Renal cortical epithelial cell (primary cell): ENCODE data around the gene CCRL2. TPM values are rescaled to one million over a fixed set of nuclear protein-coding genes. Genes with fewer than 3 reads are reported as not detected.
A peak's percentile ranks its signal among the peaks of the same experiment; 100 is the strongest.

Experiments
- DNase-seq: peaks from one replicate; pipeline ENCODE4 v3.0.0-alpha.2; 2011; ENCODE audit warnings: low read depth
- total RNA-seq: library from RNA; depleted of rRNA; stranded (reverse); fragments of >200 nt; gene quantifications from 2 replicates; pipeline ENCODE4 v1.2.3, GENCODE V29; 2014

CCRL2 gene, protein sequence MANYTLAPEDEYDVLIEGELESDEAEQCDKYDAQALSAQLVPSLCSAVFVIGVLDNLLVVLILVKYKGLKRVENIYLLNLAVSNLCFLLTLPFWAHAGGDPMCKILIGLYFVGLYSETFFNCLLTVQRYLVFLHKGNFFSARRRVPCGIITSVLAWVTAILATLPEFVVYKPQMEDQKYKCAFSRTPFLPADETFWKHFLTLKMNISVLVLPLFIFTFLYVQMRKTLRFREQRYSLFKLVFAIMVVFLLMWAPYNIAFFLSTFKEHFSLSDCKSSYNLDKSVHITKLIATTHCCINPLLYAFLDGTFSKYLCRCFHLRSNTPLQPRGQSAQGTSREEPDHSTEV
- not detected in 2 replicates for total RNA-seq

DNA sequence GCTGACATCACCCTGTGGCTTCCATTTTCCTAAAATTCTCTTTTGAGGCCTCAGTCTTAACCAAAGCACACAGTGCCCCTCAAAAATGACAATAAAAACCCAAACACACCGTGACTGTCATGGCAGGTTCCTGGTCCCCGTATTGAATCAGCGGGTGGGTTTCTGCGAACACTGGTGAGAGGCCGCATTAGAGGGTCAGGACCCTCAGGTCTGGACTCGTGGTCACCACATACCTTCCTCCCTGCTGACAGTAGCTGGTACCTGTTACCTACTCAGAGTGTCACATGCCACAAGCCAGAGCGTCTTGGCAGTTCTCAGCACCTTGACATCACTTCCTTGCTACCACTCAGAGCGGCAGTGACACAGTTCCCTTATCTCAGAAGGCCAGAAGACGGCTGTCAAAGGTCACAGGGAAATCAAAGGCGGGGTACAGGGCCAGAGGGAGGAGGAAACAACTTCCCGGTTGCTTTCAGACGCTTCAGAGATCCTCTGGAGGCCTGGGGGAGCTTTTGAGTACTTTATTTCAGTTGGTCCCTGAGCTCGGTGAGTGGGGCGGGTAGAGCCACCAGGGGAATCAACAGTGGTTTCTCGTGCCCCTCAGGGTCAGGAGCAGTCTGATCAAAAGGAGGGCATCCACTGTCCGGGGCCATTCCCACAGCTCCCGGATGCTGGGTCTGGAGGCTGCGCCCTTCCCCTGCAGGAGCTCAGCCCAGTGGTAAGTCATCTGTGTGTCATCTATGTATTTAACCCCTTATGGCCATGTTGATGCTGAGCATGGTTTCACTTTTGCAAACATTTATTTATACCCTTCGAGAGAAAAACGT, at the start of gene CCRL2, which contains the start of gene CCR5AS:
CCRL2 (plus strand) TSS at position 472 of the 824 bp plus-strand sequence. CDS start 821 bp downstream, outside the sequence.
CCR5AS (minus strand) TSS at position 279 of the 824 bp plus-strand sequence.
- no peak for DNase-seq

DNA sequence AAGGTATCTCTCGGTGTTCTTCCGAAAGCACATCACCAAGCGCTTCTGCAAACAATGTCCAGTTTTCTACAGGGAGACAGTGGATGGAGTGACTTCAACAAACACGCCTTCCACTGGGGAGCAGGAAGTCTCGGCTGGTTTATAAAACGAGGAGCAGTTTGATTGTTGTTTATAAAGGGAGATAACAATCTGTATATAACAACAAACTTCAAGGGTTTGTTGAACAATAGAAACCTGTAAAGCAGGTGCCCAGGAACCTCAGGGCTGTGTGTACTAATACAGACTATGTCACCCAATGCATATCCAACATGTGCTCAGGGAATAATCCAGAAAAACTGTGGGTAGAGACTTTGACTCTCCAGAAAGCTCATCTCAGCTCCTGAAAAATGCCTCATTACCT, 48.6 kb upstream of the CCRL2 start:
- no peak for DNase-seq

DNA sequence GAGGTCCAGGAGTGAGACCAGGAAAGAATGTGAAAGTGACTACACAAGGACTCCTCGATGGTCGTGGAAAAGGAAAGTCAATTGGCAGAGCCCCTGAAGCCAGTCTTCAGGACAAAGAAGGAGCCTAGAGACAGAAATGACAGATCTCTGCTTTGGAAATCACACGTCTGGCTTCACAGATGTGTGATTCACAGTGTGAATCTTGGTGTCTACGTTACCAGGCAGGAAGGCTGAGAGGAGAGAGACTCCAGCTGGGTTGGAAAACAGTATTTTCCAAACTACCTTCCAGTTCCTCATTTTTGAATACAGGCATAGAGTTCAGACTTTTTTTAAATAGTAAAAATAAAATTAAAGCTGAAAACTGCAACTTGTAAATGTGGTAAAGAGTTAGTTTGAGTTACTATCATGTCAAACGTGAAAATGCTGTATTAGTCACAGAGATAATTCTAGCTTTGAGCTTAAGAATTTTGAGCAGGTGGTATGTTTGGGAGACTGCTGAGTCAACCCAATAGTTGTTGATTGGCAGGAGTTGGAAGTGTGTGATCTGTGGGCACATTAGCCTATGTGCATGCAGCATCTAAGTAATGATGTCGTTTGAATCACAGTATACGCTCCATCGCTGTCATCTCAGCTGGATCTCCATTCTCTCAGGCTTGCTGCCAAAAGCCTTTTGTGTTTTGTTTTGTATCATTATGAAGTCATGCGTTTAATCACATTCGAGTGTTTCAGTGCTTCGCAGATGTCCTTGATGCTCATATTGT, 47.1 kb upstream of the CCRL2 start:
- DNase-seq = peak; percentile 23

DNA sequence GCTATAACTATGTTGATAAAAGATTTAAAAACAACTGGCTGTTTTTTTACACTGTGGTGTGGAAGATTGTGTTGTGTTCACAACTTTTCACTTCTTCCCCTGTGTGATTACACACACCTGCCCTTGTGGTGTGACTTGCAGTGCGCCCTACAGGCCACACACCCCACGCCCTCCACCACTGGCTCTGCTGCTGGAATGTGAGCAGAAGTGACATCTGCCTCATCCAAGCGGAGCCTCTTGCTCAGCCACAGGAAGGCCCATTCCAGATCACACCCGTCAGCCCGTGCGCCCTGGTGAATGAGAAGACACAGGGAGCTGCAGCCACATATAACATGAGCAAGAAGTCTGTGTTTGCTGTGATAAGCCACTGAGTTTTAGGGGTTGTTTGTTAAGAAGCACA, 46.2 kb upstream of the CCRL2 start:
- DNase-seq = no peak

DNA sequence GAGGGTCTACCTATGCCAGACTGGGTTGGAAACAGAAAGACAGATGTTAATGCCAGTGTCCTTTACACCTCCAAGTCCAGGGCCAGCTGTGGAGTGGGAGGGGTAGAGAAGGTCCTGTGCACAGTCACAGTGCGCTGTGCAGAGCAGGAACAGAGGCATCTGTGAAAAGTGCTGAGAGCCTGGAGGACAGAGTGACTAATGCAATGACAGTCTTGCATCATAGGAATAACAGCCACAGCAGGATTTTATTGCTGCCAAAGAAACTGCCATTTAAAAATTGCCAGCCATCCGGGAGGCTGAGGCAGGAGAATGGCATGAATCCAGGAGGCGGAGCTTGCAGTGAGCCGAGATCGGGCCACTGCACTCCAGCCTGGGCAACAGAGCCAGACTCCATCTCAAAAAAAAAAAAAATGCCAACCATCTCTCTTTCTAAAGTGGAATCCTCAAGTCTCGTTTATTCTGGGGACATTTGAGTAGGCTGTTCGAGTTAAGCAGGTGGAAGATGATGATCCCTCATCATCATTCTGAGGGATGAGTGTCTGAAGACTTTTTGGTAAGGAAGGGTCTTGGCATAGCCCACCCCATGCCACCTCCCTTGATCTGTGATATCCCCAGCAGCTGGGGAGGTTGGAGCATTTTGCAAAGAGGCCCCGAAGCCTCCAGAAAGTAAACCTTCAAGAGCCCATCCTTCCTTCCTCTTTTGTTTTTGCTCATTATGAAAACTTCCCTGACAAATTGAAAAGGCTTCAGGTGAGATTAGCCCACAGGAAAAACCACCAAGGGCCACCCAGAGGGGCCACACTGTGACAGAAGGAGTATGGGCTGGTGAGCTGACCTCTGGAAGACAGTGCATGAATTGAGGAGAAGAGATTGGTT, 45.4 kb upstream of the CCRL2 start:
- peak; percentile 53 for DNase-seq

DNA sequence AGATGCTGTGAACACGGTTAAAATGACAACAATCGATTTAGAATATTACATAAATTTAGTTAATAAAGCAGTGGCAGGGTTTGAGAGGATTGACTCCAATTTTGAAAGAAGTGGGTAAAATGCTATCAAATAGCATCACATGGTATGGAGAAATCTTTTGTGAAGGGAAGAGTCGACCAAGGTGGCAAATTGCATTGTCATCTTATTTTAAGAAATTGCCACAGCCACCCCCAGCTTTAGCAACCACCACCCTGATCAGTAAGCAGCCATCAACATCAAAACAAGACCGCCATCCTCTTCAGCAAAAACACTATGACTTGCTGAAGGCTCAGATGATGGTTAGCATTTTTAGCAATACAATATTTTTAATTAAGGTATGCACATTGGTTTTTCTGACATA, 42.0 kb upstream of the CCRL2 start:
- DNase-seq = no peak

DNA sequence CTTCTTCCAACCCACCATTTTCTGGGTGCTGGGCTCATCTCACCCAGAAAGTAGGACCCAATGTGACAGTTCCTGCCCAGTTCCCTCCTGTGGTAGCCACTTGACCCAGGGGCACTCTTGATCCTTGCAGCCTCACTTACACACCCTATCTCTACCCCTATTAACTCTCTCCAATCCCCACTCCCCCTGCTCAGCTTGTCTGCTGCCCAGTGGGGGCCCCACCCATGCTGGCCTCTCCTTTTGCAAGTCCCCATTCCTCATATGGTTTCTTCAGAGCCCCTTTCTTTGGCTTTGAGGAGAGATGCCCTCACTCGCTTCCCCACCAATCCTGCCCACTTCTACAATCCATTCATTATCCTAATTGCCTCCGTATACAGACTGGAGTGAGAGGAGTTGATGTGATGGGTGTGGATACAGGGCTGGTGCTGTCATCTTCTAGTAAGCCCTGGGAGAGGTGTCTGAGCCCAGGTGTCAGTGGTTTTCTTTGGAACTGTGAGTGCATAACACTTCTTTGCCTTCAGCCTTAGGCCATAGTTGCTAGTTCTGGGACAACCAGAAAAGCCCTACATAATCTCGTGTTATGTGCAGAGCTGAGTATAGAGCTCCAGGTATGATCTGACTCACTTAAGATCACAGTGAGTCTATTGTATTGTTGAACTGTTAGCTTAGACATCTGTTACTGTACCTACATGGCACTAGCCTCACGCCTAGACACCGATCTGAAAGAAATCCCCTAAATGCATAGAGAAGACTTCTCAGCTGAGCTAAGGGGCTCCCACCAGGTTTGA, 41.1 kb upstream of the CCRL2 start:
- DNase-seq = no peak

DNA sequence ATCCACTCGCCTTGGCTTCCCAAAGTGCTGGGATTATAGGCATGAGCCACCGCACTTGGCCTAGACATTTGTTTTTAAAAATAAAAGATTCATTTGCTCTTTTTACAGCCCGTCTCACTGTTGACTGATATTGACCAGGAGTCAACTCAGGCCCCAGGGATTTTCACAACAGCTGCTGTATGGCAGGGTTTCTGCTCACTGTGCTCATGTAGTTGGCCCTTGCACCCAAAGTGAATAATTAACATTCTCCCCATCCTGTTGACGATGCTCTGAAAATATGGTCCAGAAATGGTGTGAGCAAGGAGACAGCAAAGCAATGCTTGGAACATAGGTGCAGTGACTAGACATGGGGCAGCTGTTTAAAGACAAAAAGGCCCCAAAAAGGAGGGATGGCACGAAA, 39.2 kb upstream of the CCRL2 start:
- no peak for DNase-seq

DNA sequence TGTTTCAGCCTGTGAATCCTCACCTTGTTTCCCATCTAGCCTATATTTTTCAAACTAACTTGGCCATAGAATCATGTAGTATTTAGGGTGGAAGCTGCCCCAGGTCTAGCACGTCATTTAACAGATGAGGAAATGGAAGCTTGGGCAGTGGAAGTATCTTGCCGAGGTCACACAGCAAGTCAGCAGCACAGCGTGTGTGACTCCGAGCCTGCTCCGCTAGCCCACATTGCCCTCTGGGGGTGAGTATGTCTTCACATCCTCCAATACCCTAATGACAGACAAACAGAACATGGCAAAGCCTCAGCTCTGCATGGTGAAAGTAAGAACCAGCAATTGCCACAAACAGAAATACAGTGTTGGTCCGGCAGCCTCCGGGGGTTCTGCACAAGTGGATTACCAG, 38.5 kb upstream of the CCRL2 start:
- no peak for DNase-seq

DNA sequence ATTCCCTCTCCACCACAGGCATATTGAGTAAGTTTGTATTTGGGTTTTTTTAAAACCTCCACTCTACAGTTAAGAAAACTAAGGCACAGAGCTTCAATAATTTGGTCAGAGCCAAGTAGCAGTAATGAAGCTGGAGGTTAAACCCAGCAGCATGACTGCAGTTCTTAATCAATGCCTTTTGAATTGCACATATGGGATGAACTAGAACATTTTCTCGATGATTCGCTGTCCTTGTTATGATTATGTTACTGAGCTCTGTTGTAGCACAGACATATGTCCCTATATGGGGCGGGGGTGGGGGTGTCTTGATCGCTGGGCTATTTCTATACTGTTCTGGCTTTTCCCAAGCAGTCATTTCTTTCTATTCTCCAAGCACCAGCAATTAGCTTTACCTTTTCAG, 37.9 kb upstream of the CCRL2 start:
- DNase-seq = no peak

DNA sequence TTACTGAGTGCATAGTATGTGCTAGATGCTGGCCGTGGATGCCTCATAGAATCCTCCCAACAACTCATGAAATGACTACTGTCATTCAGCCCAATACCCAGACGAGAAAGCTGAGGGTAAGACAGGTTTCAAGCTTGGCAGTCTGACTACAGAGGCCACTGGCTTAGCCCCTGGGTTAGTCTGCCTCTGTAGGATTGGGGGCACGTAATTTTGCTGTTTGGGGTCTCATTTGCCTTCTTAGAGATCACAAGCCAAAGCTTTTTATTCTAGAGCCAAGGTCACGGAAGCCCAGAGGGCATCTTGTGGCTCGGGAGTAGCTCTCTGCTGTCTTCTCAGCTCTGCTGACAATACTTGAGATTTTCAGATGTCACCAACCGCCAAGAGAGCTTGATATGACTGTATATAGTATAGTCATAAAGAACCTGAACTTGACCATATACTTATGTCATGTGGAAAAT, 37.4 kb upstream of the CCRL2 start:
- DNase-seq = no peak

DNA sequence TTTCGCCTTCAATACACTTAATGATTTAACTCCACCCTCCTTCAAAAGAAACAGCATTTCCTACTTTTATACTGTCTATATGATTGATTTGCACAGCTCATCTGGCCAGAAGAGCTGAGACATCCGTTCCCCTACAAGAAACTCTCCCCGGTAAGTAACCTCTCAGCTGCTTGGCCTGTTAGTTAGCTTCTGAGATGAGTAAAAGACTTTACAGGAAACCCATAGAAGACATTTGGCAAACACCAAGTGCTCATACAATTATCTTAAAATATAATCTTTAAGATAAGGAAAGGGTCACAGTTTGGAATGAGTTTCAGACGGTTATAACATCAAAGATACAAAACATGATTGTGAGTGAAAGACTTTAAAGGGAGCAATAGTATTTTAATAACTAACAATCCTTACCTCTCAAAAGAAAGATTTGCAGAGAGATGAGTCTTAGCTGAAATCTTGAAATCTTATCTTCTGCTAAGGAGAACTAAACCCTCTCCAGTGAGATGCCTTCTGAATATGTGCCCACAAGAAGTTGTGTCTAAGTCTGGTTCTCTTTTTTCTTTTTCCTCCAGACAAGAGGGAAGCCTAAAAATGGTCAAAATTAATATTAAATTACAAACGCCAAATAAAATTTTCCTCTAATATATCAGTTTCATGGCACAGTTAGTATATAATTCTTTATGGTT, 36.1 kb upstream of the CCRL2 start, which contains the start of gene CCR5:
CCR5 (plus strand) TSS at position 108 of the 680 bp plus-strand sequence. CDS start 1,957 bp downstream, outside the sequence.
- no peak for DNase-seq

DNA sequence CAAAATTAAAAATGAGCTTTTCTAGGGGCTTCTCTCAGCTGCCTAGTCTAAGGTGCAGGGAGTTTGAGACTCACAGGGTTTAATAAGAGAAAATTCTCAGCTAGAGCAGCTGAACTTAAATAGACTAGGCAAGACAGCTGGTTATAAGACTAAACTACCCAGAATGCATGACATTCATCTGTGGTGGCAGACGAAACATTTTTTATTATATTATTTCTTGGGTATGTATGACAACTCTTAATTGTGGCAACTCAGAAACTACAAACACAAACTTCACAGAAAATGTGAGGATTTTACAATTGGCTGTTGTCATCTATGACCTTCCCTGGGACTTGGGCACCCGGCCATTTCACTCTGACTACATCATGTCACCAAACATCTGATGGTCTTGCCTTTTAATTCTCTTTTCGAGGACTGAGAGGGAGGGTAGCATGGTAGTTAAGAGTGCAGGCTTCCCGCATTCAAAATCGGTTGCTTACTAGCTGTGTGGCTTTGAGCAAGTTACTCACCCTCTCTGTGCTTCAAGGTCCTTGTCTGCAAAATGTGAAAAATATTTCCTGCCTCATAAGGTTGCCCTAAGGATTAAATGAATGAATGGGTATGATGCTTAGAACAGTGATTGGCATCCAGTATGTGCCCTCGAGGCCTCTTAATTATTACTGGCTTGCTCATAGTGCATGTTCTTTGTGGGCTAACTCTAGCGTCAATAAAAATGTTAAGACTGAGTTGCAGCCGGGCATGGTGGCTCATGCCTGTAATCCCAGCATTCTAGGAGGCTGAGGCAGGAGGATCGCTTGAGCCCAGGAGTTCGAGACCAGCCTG, 35.3 kb upstream of the CCRL2 start:
- DNase-seq = no peak

DNA sequence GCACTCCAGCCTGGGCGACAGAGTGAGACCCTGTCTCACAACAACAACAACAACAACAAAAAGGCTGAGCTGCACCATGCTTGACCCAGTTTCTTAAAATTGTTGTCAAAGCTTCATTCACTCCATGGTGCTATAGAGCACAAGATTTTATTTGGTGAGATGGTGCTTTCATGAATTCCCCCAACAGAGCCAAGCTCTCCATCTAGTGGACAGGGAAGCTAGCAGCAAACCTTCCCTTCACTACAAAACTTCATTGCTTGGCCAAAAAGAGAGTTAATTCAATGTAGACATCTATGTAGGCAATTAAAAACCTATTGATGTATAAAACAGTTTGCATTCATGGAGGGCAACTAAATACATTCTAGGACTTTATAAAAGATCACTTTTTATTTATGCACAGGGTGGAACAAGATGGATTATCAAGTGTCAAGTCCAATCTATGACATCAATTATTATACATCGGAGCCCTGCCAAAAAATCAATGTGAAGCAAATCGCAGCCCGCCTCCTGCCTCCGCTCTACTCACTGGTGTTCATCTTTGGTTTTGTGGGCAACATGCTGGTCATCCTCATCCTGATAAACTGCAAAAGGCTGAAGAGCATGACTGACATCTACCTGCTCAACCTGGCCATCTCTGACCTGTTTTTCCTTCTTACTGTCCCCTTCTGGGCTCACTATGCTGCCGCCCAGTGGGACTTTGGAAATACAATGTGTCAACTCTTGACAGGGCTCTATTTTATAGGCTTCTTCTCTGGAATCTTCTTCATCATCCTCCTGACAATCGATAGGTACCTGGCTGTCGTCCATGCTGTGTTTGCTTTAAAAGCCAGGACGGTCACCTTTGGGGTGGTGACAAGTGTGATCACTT, 34.3 kb upstream of the CCRL2 start:
- DNase-seq = peak; percentile 21

DNA sequence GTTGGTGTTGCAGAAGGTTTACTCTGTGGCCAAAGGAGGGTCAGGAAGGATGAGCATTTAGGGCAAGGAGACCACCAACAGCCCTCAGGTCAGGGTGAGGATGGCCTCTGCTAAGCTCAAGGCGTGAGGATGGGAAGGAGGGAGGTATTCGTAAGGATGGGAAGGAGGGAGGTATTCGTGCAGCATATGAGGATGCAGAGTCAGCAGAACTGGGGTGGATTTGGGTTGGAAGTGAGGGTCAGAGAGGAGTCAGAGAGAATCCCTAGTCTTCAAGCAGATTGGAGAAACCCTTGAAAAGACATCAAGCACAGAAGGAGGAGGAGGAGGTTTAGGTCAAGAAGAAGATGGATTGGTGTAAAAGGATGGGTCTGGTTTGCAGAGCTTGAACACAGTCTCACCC, 32.3 kb upstream of the CCRL2 start:
- DNase-seq = no peak

DNA sequence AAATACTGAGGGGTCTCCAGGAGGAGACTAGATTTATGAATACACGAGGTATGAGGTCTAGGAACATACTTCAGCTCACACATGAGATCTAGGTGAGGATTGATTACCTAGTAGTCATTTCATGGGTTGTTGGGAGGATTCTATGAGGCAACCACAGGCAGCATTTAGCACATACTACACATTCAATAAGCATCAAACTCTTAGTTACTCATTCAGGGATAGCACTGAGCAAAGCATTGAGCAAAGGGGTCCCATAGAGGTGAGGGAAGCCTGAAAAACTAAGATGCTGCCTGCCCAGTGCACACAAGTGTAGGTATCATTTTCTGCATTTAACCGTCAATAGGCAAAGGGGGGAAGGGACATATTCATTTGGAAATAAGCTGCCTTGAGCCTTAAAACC, 31.8 kb upstream of the CCRL2 start:
- DNase-seq = no peak

DNA sequence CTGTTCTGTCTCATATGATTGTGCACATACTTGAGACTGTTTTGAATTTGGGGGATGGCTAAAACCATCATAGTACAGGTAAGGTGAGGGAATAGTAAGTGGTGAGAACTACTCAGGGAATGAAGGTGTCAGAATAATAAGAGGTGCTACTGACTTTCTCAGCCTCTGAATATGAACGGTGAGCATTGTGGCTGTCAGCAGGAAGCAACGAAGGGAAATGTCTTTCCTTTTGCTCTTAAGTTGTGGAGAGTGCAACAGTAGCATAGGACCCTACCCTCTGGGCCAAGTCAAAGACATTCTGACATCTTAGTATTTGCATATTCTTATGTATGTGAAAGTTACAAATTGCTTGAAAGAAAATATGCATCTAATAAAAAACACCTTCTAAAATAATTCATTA, 31.2 kb upstream of the CCRL2 start:
- no peak for DNase-seq

DNA sequence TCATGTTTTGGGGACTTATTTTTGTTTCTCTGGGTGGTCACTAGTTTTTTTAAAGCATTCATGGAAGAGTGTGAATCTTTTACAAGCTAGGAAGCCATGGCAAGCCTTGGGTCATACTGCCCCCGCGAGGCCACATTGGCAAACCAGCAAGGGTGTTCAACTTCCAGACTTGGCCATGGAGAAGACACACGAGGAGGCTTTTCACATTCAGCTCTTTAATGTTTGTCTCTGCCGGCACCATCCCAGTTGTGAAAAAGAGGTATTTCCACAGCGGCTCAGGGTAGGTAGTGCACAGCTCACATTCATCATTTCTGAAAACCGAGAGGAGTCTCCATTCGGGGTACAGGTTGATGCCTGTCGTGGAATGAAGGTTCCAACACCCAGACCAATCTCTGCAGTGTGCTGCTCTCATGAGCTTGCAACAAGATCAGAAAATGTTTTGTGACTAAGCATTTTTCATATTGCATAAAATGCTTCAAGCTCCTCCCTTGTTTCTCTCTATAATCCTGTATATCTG, 28.6 kb upstream of the CCRL2 start:
- peak; percentile 41 for DNase-seq
